Transverse colon (tissue), 4 donors: ENCODE results near the gene ITGA8. TPM values are rescaled to one million over a fixed set of nuclear protein-coding genes. Genes with fewer than 3 reads are reported as not detected.

Source experiments
- DNase-seq: peaks from one replicate; pipeline ENCODE4 v3.0.0-alpha.2; 2019
- H3K27ac ChIP-seq, 4 donors: fragments of 200-600 bp; sonication (generic); 2 replicates each; pipeline ENCODE4 v1.5.1; 2016 to 2018; ENCODE audit warnings: inconsistent platforms in 4 of 4
- H3K27me3 ChIP-seq: fragments of 200-600 bp; sonication (generic); 2 replicates; pipeline ENCODE4 v1.5.1; 2017; ENCODE audit warnings: inconsistent platforms
- H3K36me3 ChIP-seq, 4 donors: fragments of 200-600 bp; sonication (generic); 2 replicates each; pipeline ENCODE4 v1.5.1; 2017 to 2019; ENCODE audit warnings: inconsistent platforms in 4 of 4
- H3K4me1 ChIP-seq, 4 donors: fragments of 200-600 bp; sonication (generic); 2 replicates each; pipeline ENCODE4 v1.5.1; 2017 to 2020; ENCODE audit warnings: inconsistent platforms in 4 of 4
- H3K4me3 ChIP-seq, 4 donors: fragments of 200-600 bp; sonication (generic); 1 replicate in 1 of 4; 2 replicates in 3 of 4; pipeline versions ENCODE4 v1.5.1 to v1.6.1; 2017 to 2019; ENCODE audit warnings: inconsistent platforms in 4 of 4
- H3K9me3 ChIP-seq, 2 donors: fragments of 200-600 bp; sonication (generic); 2 replicates each; pipeline ENCODE4 v1.5.1; 2017 to 2019; ENCODE audit warnings: inconsistent platforms in 2 of 2
- CTCF ChIP-seq, 5 experiments: fragments of 200-600 bp in 3 of 5; fragments of 450-650 bp in 2 of 5; sonication (generic) in 3 of 5; IDR thresholded peaks; 1 replicate in 2 of 5; 2 replicates in 3 of 5; pipeline ENCODE4 v1.5.1; 2016 to 2017; ENCODE audit warnings: antibody characterized with exemption in 5 of 5, inconsistent platforms in 3 of 5, mild to moderate bottlenecking in 2 of 5, moderate library complexity in 1 of 5
- EP300 ChIP-seq: sonication (generic); formaldehyde crosslinking; IDR thresholded peaks from one replicate; pipeline ENCODE4 v1.6.1; 2017; ENCODE audit warnings: antibody characterized with exemption, low read depth
- POLR2A ChIP-seq: fragments of 450-650 bp; IDR thresholded peaks from one replicate; pipeline ENCODE4 v1.6.1; 2016; ENCODE audit warnings: antibody characterized with exemption, mild to moderate bottlenecking, moderate library complexity
- POLR2AphosphoS5 ChIP-seq, 3 donors: sonication (generic); formaldehyde crosslinking; IDR thresholded peaks; one replicate each; pipeline ENCODE4 v1.6.1; 2016; ENCODE audit warnings: antibody characterized with exemption in 3 of 3
- WGBS, 2 donors: methylation state at CpG; one replicate each; pipeline ENCODE4 v1.1.5; 2018; ENCODE audit warnings: low coverage in 1 of 2; 5-methylcytosine and 5-hydroxymethylcytosine counted together
- in situ Hi-C, 4 donors: fragments of 200-750 bp; cut with MboI; loops; one replicate each; pipeline versions ENCODE4 v1.15.0 to v1.15.1; 2017; ENCODE audit warnings: low sequenced_read_pairs in 3 of 4, low pct_ligation_motif_present in 1 of 4, low pct_unique_long_range_greater_than_20kb in 1 of 4
- intact Hi-C: fragments of 100-400 bp; cut with DNase I; formaldehyde crosslinking; loops from one replicate; pipeline ENCODE4 v1.15.1; 2023; ENCODE audit warnings: low total_unique reads
- total RNA-seq, 4 donors: library from RNA; depleted of rRNA; stranded (reverse); fragments of >200 nt; gene quantifications; one replicate each; pipeline ENCODE4 v1.1.0, GENCODE V29; 2016

Gene ITGA8
- total RNA-seq, 4 donors from 2014 or later, result 1.4 to 4.9 (median 3.3) TPM; not detected in 1

- no peak for TF ChIP-seq POLR2AphosphoS5 (IDR thresholded peaks at IDR 0.05)
- Histone ChIP-seq H3K27ac (no peak overlapping the region), H3K36me3 (no peaks in the 10 kb centered on the region), H3K9me3 (no peaks in the 10 kb centered on the region), H3K27me3 (peaks cover 3% of the 10 kb centered on the region), H3K4me3 (no peak overlapping the region), H3K4me1 (no peaks in the 10 kb centered on the region)
- 85 to 87% methylated on average over 5 to 6 of the region's 6 CpGs for WGBS, 2 donors
- in situ Hi-C loops, result no loop called here
- DNase-seq, result no peak
- intact Hi-C loops, result no loop called here
These were observed 20.5 kb upstream of the ITGA8 start for GRCh38 chr10:15740261-15740660.

- intact Hi-C loops, result no loop called here
- H3K27ac ChIP-seq, result peak overlapping the region; percentile 30 to 65 (median 64)
- no peaks in the 10 kb centered on the region for H3K36me3 ChIP-seq
- WGBS, 2 donors, result 67 to 77% methylated on average over 4 to 9 of the region's 9 CpGs
- no peak for DNase-seq
- in situ Hi-C loops, result no loop called here
- no peak overlapping the region for H3K4me3 ChIP-seq
- H3K27me3 ChIP-seq, result peaks cover 3% of the 10 kb centered on the region
- TF ChIP-seq POLR2AphosphoS5 (IDR thresholded peaks at IDR 0.05), result no peak
- no peaks in the 10 kb centered on the region for H3K4me1 ChIP-seq
- no peaks in the 10 kb centered on the region for H3K9me3 ChIP-seq
These were observed 19.7 kb upstream of the ITGA8 start for GRCh38 chr10:15739254-15739970.

GRCh38 chr10:15738270-15738925 is 18.7 kb upstream of the ITGA8 start:
- TF ChIP-seq CTCF (IDR thresholded peaks at IDR 0.05), result no peak
- TF ChIP-seq POLR2AphosphoS5 (IDR thresholded peaks at IDR 0.05), result peak in 2 of 3 donors; percentile 26 to 30
- no peak for TF ChIP-seq POLR2A
- Histone ChIP-seq H3K27ac (peak overlapping the region; percentile 48 to 65 (median 64)), H3K4me1 (no peaks in the 10 kb centered on the region), H3K36me3 (no peaks in the 10 kb centered on the region), H3K4me3 (no peak overlapping the region), H3K9me3 (no peaks in the 10 kb centered on the region), H3K27me3 (peaks cover 3% of the 10 kb centered on the region)
- in situ Hi-C loops, result no loop called here
- intact Hi-C loops, result no loop called here
- WGBS, 2 donors, result 75 to 82% methylated on average over 8 to 10 of the region's 10 CpGs
- no peak for DNase-seq

GRCh38 chr10:15737656-15738055 is 17.9 kb upstream of the ITGA8 start:
- WGBS, 2 donors, result 45 to 56% methylated on average over 5 of the region's 5 CpGs
- no peaks in the 10 kb centered on the region for H3K36me3 ChIP-seq
- H3K27me3 ChIP-seq, result peaks cover 3% of the 10 kb centered on the region
- in situ Hi-C loops (no loop called here), intact Hi-C loops (no loop called here)
- TF ChIP-seq EP300 (no peak), POLR2A (no peak), POLR2AphosphoS5 (IDR thresholded peaks at IDR 0.05) (no peak), CTCF (IDR thresholded peaks at IDR 0.05) (no peak)
- H3K4me3 ChIP-seq, result no peak overlapping the region
- no peaks in the 10 kb centered on the region for H3K4me1 ChIP-seq
- H3K27ac ChIP-seq, result peak overlapping the region; percentile 13 to 62 (median 45)
- H3K9me3 ChIP-seq, result no peaks in the 10 kb centered on the region
- DNase-seq, result no peak

GRCh38 chr10:15735763-15736162 is 16.0 kb upstream of the ITGA8 start:
- TF ChIP-seq POLR2AphosphoS5 (IDR thresholded peaks at IDR 0.05), result no peak
- no peak for TF ChIP-seq CTCF (IDR thresholded peaks at IDR 0.05)
- TF ChIP-seq EP300, result no peak
- TF ChIP-seq POLR2A, result no peak
- DNase-seq, result no peak
- in situ Hi-C loops, result no loop called here
- H3K36me3 ChIP-seq, result no peaks in the 10 kb centered on the region
- H3K4me1 ChIP-seq, result no peaks in the 10 kb centered on the region
- peak overlapping the region in 3 of 4 donors; percentile 4 to 42 (median 5) for H3K27ac ChIP-seq
- H3K9me3 ChIP-seq, result no peaks in the 10 kb centered on the region
- no peak overlapping the region for H3K4me3 ChIP-seq
- intact Hi-C loops, result no loop called here
- peaks cover 3% of the 10 kb centered on the region for H3K27me3 ChIP-seq
- 25 to 30% methylated on average over 4 of the region's 4 CpGs for WGBS, 2 donors
